ENCODE results near the gene CALML3. TPM values are rescaled to one million over a fixed set of nuclear protein-coding genes. Genes with fewer than 3 reads are reported as not detected.

Gene CALML3
- total RNA-seq, 1 donor from 2014 or later, result not detected

DNA sequence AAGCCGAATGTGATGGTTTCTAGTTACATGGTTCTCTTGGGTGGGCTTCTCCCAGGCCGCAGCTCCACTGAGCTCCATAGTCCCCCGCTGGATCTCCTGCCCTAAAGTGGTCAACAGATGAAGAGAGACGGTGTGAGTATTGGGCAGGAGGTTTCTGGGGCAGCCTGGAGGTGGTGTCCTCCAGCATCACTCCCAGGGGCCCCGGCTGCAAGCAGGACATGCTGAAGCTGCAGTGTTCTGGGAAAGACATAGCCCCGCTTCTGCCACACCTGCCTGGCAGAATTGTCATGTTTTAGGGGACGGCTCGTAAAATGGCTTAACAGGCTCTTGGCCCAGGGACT, 40.4 kb downstream of the CALML3 start:
- H4K20me1 ChIP-seq (ENCODE audit: low read depth), result no peaks in the 10 kb centered on the region
- H3K4me2 ChIP-seq, result no peak overlapping the region
- Mint-ChIP-seq H3K4me1 (peaks cover 30% of the 10 kb centered on the region), H3K27ac (peak overlapping the region; percentile 82), H3K4me3 (no peak overlapping the region), H3K27me3 (ENCODE audit: insufficient read depth, low read depth) (peaks cover 12% of the 10 kb centered on the region), H3K36me3 (no peaks in the 10 kb centered on the region), H3K9me3 (peaks cover 2% of the 10 kb centered on the region)
- H3K27ac ChIP-seq, result no peak overlapping the region
- no peak overlapping the region for H3K9ac ChIP-seq
- H3K79me2 ChIP-seq (ENCODE audit: low read depth), result no peaks in the 10 kb centered on the region
- H3K27me3 ChIP-seq, result no peaks in the 10 kb centered on the region
- H3K36me3 ChIP-seq, result no peaks in the 10 kb centered on the region
- no peak overlapping the region for H3K4me3 ChIP-seq
- H2AFZ ChIP-seq (replicated peaks), result no peak overlapping the region
- no peaks in the 10 kb centered on the region for H3K9me3 ChIP-seq (ENCODE audit: low read depth)
- H3F3A ChIP-seq (ENCODE audit: low read depth), result no peaks in the 10 kb centered on the region
- H3K4me1 ChIP-seq, result peaks cover 6% of the 10 kb centered on the region
- TF ChIP-seq, protein P1, sequence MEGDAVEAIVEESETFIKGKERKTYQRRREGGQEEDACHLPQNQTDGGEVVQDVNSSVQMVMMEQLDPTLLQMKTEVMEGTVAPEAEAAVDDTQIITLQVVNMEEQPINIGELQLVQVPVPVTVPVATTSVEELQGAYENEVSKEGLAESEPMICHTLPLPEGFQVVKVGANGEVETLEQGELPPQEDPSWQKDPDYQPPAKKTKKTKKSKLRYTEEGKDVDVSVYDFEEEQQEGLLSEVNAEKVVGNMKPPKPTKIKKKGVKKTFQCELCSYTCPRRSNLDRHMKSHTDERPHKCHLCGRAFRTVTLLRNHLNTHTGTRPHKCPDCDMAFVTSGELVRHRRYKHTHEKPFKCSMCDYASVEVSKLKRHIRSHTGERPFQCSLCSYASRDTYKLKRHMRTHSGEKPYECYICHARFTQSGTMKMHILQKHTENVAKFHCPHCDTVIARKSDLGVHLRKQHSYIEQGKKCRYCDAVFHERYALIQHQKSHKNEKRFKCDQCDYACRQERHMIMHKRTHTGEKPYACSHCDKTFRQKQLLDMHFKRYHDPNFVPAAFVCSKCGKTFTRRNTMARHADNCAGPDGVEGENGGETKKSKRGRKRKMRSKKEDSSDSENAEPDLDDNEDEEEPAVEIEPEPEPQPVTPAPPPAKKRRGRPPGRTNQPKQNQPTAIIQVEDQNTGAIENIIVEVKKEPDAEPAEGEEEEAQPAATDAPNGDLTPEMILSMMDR (IDR thresholded peaks at IDR 0.05), result no peak
- TF ChIP-seq EZH2 (IDR thresholded peaks at IDR 0.05), result no peak
- TF ChIP-seq EZH2phosphoT487 (IDR thresholded peaks at IDR 0.05), result no peak
- DNase-seq (ENCODE audit: low spot score), result no peak

DNA sequence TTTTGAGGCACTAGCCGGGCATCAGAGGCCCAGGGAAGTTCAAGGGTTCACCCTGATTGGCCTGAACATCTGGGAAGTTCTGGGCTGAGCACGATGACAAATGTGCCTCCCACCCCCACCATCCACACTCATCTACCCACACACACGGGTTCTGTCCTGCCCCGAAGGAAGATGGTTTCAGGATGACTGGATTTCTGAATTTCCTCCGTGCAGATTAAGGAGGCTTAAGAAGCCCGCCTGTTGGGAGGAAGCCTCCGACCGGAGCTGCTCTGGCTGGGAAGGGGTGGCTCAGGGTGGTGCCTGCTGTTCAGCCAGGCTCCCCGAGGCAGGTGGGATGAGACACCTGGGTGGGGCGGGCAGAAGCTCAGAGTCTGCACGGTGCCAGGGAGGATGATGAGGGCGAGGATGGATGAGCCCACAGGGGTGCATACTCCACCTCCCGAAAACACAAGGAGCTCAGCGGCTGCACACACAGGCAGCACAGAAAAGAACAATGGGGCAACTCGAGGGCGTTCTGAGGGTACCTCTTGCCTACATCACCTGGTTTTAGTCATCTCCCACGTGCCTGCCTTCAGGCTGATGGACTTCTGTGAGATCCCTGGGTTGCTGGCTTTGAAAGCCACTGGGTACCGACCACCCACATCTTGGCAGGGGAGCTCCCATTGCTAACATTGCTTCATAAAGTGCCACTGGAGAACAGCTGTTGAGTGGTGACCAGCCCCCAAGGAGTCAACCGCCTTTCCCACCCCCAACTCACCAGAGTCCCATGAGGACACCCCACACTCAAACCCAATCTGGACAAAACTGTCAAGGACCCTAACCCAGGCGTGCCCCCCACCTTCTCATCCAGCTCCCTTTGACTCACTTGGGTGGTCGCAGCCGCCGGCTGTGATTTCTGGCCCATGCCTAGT, 41.2 kb downstream of the CALML3 start:
- TF ChIP-seq EZH2phosphoT487 (IDR thresholded peaks at IDR 0.05), result no peak
- TF ChIP-seq EZH2 (IDR thresholded peaks at IDR 0.05), result no peak
- TF ChIP-seq, protein P1 (IDR thresholded peaks at IDR 0.05), result no peak
- no peak overlapping the region for H3K4me3 Mint-ChIP-seq
- H3K9me3 Mint-ChIP-seq, result peaks cover 2% of the 10 kb centered on the region

DNA sequence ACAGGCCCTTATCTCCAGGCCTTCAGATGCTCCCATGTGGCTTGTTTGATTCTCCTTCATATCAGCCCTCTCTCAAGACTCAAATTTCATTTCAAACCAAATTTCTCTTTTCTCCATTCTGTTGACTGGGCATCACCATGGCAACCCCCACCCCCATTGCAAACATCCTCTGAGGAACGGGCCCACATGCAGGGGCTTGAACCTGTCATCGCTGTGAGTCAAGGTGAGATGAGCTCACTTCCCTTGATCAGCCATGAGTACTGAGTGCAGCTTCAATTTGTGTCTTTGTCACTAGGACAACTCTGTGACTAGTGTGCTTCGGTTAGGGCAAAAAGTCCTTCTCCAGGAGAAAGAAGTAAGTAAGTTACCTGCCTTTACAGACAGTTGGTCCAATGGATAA, 41.9 kb downstream of the CALML3 start:
- peaks cover 2% of the 10 kb centered on the region for H3K9me3 Mint-ChIP-seq
- no peaks in the 10 kb centered on the region for H4K20me1 ChIP-seq (ENCODE audit: low read depth)

More for the DNA sequence above, 41.2 kb downstream of the CALML3 start:
- H3K36me3 ChIP-seq, result no peaks in the 10 kb centered on the region
- no peaks in the 10 kb centered on the region for H3K4me1 ChIP-seq
- H3K4me3 ChIP-seq, result no peak overlapping the region
- DNase-seq (ENCODE audit: low spot score), result no peak
- H3K4me2 ChIP-seq, result no peak overlapping the region
- H4K20me1 ChIP-seq (ENCODE audit: low read depth), result no peaks in the 10 kb centered on the region
- Mint-ChIP-seq H3K36me3 (no peaks in the 10 kb centered on the region), H3K27ac (no peak overlapping the region), H3K27me3 (ENCODE audit: insufficient read depth, low read depth) (peaks cover 12% of the 10 kb centered on the region), H3K4me1 (peaks cover 25% of the 10 kb centered on the region)
- no peaks in the 10 kb centered on the region for H3F3A ChIP-seq (ENCODE audit: low read depth)
- no peak overlapping the region for H3K9ac ChIP-seq
- H3K27ac ChIP-seq, result no peak overlapping the region
- no peaks in the 10 kb centered on the region for H3K9me3 ChIP-seq (ENCODE audit: low read depth)
- no peak overlapping the region for H2AFZ ChIP-seq (replicated peaks)
- H3K79me2 ChIP-seq (ENCODE audit: low read depth), result no peaks in the 10 kb centered on the region
- H3K27me3 ChIP-seq, result no peaks in the 10 kb centered on the region

More for the DNA sequence above, 41.9 kb downstream of the CALML3 start:
- Mint-ChIP-seq H3K27ac (peak overlapping the region; percentile 54), H3K4me3 (peak overlapping the region; percentile 57), H3K4me1 (peaks cover 25% of the 10 kb centered on the region), H3K36me3 (no peaks in the 10 kb centered on the region), H3K27me3 (ENCODE audit: insufficient read depth, low read depth) (peaks cover 12% of the 10 kb centered on the region)
- Histone ChIP-seq H3K4me3 (no peak overlapping the region), H3K4me1 (no peaks in the 10 kb centered on the region), H3K27ac (no peak overlapping the region), H2AFZ (replicated peaks) (no peak overlapping the region), H3K27me3 (no peaks in the 10 kb centered on the region), H3K9me3 (ENCODE audit: low read depth) (no peaks in the 10 kb centered on the region), H3K4me2 (no peak overlapping the region), H3F3A (ENCODE audit: low read depth) (no peaks in the 10 kb centered on the region), H3K79me2 (ENCODE audit: low read depth) (no peaks in the 10 kb centered on the region), H3K9ac (no peak overlapping the region), H3K36me3 (no peaks in the 10 kb centered on the region)
- DNase-seq (ENCODE audit: low spot score), result no peak
- TF ChIP-seq, protein P1 (IDR thresholded peaks at IDR 0.05), result no peak
- TF ChIP-seq EZH2 (IDR thresholded peaks at IDR 0.05) (no peak), EZH2phosphoT487 (IDR thresholded peaks at IDR 0.05) (no peak)
